HEK293 (cell line): ENCODE results near the gene SLC17A4.

Experiments
- CTCF ChIP-seq: fragments of 450-650 bp; formaldehyde crosslinking; IDR thresholded peaks from 2 replicates; pipeline ENCODE4 v1.5.1; 2016; ENCODE audit warnings: missing biosample characterization, missing genetic modification characterization
- ZFP3 ChIP-seq: fragments of 450-650 bp; formaldehyde crosslinking; IDR thresholded peaks from 2 replicates; pipeline ENCODE4 v1.5.1; 2016; ENCODE audit warnings: low read depth, missing biosample characterization, missing genetic modification characterization
- ZNF19 ChIP-seq: fragments of 450-650 bp; formaldehyde crosslinking; IDR thresholded peaks from 2 replicates; pipeline ENCODE4; 2016; ENCODE audit warnings: missing biosample characterization, missing genetic modification characterization, low read depth
- ZNF274 ChIP-seq, 2 experiments: fragments of 200-500 bp in 1 of 2; fragments of 450-650 bp in 1 of 2; sonication (Bioruptor generic) in 1 of 2; formaldehyde crosslinking in 1 of 2; IDR thresholded peaks; 2 replicates each; pipeline versions ENCODE4 v1.5.1 to v1.6.1; 2014 to 2016; ENCODE audit warnings: borderline replicate concordance in 1 of 2, inconsistent platforms in 1 of 2, low read length in 1 of 2, missing biosample characterization in 1 of 2, missing genetic modification characterization in 1 of 2

GRCh38 chr6:25792016-25792415 is 37.5 kb downstream of the SLC17A4 start:
- TF ChIP-seq ZNF19 (no peak), ZFP3 (tag by site-specific recombination) (no peak), CTCF (tag by site-specific recombination) (no peak), ZNF274 (IDR thresholded peaks at IDR 0.05; ENCODE audit: low read length) (no peak), ZNF274 (tag by site-specific recombination; IDR thresholded peaks at IDR 0.05; ENCODE audit: borderline replicate concordance) (no peak)
